ENCODE results near the gene MRPS35. TPM values are rescaled to one million over a fixed set of nuclear protein-coding genes. Genes with fewer than 3 reads are reported as not detected.

Gene MRPS35
- total and polyA plus RNA-seq, 2 donors from 2014 or later, result 40.1 to 97.8 TPM

GRCh38 chr12:27777141-27777540, 66.5 kb downstream of the MRPS35 start:
- DNase-seq (no peak), FAIRE-seq (no peak)
- TF ChIP-seq CTCF (IDR thresholded peaks at IDR 0.05; ENCODE audit: borderline replicate concordance, extremely low read depth, insufficient read depth), result no peak
- intact Hi-C loops (cut with DNase I), result no loop called here
- Histone ChIP-seq H3K4me3 (ENCODE audit: low read length in 3 of 3) (no peak overlapping the region), H3K9me3 (ENCODE audit: control insufficient read depth in 2 of 3, insufficient read depth in 1 of 3, low read length in 3 of 3) (no peaks in the 10 kb centered on the region), H3K27ac (ENCODE audit: low read depth in 2 of 2, low read length in 2 of 2) (no peak overlapping the region), H3K9ac (ENCODE audit: low read length in 3 of 3) (no peak overlapping the region), H3K36me3 (ENCODE audit: control insufficient read depth in 2 of 3, insufficient read depth in 3 of 3, low read length in 3 of 3) (no peaks in the 10 kb centered on the region), H3K4me1 (ENCODE audit: control insufficient read depth in 2 of 3, insufficient read depth in 2 of 3, low read depth in 1 of 3, low read length in 3 of 3) (peaks cover 3 to 11% (median 10%) of the 10 kb centered on the region in 3 donors), H3K27me3 (ENCODE audit: control insufficient read depth, insufficient read depth, low read length) (no peaks in the 10 kb centered on the region)

GRCh38 chr12:27778206-27778605, 67.6 kb downstream of the MRPS35 start:
- H3K9me3 ChIP-seq (ENCODE audit: control insufficient read depth in 2 of 3, insufficient read depth in 1 of 3, low read length in 3 of 3), result no peaks in the 10 kb centered on the region
- FAIRE-seq (no peak), DNase-seq (no peak)
- intact Hi-C loops (cut with DNase I), result no loop called here
- no peak overlapping the region for H3K4me3 ChIP-seq (ENCODE audit: low read length in 3 of 3)
- no peak overlapping the region for H3K9ac ChIP-seq (ENCODE audit: low read length in 3 of 3)
- no peak overlapping the region for H3K27ac ChIP-seq (ENCODE audit: low read depth in 2 of 2, low read length in 2 of 2)
- TF ChIP-seq CTCF (IDR thresholded peaks at IDR 0.05; ENCODE audit: borderline replicate concordance, extremely low read depth, insufficient read depth), result no peak
- H3K4me1 ChIP-seq (ENCODE audit: control insufficient read depth in 2 of 3, insufficient read depth in 2 of 3, low read depth in 1 of 3, low read length in 3 of 3), result peaks cover 3 to 11% (median 10%) of the 10 kb centered on the region in 3 donors
- H3K36me3 ChIP-seq (ENCODE audit: control insufficient read depth in 2 of 3, insufficient read depth in 3 of 3, low read length in 3 of 3), result no peaks in the 10 kb centered on the region
- no peaks in the 10 kb centered on the region for H3K27me3 ChIP-seq (ENCODE audit: control insufficient read depth, insufficient read depth, low read length)

- H3K27me3 ChIP-seq (ENCODE audit: control insufficient read depth, insufficient read depth, low read length), result no peaks in the 10 kb centered on the region
- DNase-seq, result peak; percentile 43 to 72 (median 60)
Observed at GRCh38 chr12:27779416-27779919, 68.8 kb downstream of the MRPS35 start.

More at GRCh38 chr12:27779416-27779919, 68.8 kb downstream of the MRPS35 start:
- Histone ChIP-seq H3K36me3 (ENCODE audit: control insufficient read depth in 2 of 3, insufficient read depth in 3 of 3, low read length in 3 of 3) (no peaks in the 10 kb centered on the region), H3K27ac (ENCODE audit: low read depth in 2 of 2, low read length in 2 of 2) (peak overlapping the region; percentile 62 to 74), H3K9ac (ENCODE audit: low read length in 3 of 3) (peak overlapping the region; percentile 71 to 81 (median 81)), H3K4me1 (ENCODE audit: control insufficient read depth in 2 of 3, insufficient read depth in 2 of 3, low read depth in 1 of 3, low read length in 3 of 3) (peaks cover 3 to 11% (median 10%) of the 10 kb centered on the region in 3 donors), H3K9me3 (ENCODE audit: control insufficient read depth in 2 of 3, insufficient read depth in 1 of 3, low read length in 3 of 3) (no peaks in the 10 kb centered on the region), H3K4me3 (ENCODE audit: low read length in 3 of 3) (peak overlapping the region; percentile 87 to 90 (median 90))
- TF ChIP-seq CTCF (IDR thresholded peaks at IDR 0.05; ENCODE audit: borderline replicate concordance, extremely low read depth, insufficient read depth), result no peak
- intact Hi-C loops (cut with DNase I), result no loop called here
- FAIRE-seq, result no peak

Data from kidney (tissue), 14 donors.